NCI-H2196 treated with DMSO at 0.1 percent for 48 hours (cell line): Measurements from ENCODE around the gene RASL11B.
"Not testable (repeated sequence)": the region's sequence is repeated elsewhere in the genome, so short reads cannot be mapped to it uniquely, and the experiment has no call there.

Experiments used
- DNase-seq: peaks from one replicate; lab custom pipeline; 2025; ENCODE audit not compliant: unreplicated experiment; lab: John Stamatoyannopoulos, UW

The RASL11B gene

DNA sequence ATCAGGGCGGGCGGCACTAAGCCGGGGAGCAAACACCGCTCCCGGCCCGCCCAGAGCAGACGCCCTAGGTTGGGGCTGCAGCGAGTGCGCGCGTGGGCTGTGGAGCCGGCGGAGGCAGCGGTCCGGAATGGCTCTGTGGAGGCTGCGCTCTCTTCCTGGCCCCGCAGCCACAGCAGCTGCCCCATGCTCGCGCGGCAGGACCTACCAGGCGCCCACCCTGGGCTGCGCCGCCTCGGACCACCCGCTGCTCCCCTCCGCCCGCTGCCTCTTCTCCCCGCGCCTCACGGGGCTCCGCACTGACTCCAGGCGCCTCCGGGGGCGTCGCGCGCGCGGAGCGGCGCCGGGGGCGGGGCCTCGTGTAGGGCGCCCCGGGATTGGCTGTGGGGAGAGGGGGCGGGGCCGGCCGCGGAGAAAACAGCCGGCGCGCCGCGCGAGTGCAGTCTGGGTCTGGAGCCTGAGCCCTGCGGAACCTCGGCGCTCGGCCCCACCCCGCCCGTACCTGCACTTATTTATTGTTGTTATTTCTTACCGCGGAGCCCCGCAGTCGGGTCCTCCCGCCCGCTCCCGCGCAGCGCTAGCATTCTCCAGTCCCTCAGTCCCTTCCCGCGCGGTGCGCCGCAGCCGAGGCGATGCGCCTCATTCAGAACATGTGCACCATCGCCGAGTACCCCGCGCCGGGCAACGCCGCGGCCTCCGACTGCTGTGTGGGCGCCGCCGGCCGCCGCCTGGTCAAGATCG is at the start of gene RASL11B:
TSS of gene RASL11B (plus strand) at position 439 of the 738 bp plus-strand sequence. CDS start at position 630, 191 bp downstream.
- DNase-seq: peak; percentile 18

GRCh38 chr4:52813546-52813945 is 48.6 kb upstream of the RASL11B start:
- no peak for DNase-seq

DNA sequence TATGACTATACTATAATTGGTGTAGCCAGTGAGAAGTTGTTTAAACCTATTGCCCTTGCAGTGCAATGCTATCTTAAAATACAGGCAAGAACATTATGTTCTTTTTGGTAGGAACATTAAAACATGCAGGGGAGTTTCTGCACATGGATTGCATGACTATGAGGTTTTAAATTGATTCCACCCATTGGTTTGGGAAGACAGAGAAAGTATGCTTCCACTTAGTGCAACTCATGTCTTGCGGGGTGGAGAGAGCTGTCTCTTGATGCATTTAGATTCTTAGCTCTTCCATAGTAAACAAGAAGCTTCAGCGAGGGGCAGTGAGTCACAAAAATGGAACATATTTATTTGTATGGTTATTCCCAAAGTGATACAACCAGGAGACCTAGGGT is 39.5 kb upstream of the RASL11B start:
- no peak for DNase-seq

GRCh38 chr4:52822972-52823701 is 39.0 kb upstream of the RASL11B start:
- no peak for DNase-seq

- DNase-seq: no peak
Observed at GRCh38 chr4:52823702-52824092, 38.4 kb upstream of the RASL11B start.

DNA sequence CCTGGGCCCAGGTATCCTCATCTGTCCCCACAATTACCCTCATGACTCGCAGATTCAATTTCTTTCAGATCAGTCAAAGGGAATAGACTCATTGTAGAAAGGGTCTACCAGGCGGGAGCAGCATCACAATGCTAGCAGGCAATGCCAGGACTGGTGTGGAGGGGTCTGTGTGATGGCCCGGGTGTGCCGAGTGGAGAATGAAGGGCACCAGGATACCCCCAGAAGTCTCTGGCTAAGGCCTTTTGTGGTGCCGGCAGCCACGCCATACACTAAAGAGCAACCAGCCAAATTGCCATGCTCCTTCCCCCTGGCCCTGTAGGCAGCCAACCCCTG is 37.9 kb upstream of the RASL11B start:
- no peak for DNase-seq

DNA sequence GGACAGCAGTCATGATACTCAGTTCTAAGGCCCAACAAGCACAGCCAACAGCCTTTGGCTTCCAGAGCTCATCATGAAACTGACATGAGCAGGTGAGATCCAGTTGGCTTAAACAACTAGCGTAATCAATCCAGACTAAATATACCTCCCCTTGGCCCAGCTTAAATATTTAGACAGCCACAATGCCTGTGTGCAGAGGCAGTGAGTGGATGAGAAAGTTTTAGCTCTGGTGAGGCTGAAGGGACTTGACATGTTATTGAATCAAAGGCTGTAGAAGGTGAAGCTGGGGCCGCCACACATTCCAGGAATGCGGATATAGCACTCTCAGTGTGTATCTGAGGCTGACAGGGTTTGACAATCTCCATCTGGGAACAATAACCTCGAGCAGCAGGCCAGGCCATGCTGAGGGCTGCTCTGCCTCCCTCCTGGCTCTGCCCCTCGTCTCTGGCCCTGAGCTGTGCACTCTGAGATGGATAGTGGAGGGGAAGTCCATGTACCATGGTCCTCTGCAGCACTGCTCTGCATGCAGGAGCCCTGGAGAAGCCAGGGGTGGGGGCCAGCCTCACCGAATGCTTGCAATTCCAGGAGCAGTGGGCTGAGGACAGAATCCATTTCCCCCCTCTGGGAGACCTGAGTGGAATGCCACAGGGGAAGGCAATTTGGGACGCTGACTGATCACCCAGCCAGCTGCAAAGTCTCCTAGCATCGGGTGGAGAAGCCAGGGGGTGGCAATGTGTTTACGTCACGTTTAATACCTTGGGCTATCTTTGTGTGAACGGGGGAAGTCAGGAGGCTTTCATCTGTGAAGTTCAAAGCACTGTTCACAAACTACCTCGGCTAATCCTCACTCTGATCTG is 37.3 kb upstream of the RASL11B start:
- DNase-seq: no peak

DNA sequence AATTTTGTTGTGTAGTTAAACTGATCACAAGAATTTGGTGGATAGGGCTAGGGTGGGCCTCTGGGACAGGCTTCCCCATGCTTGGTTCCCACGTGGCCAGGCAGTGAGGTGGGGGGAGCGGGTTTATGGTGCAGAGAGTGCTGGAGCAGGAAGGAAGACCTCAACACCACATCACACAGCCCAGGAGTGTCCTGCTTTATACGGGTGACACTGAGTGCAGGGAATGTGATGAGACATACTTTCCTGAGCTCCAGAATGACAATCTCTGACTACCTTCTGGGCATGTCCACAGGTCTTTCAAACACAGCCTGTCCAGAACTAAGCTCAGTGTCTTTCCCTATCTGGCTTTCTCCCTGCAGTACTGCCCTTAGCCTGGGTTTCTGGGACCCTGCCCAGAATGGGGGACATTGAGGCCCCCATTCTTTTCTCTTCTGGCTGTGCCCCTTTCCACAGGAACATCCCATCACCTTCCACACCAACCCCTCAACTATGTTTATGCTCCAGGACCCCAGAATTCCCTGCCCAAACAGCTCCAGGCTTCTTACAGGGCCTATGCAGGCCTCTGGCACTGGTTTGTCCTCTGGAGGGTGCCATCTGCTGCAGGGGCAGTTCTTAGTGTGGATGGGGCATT is 36.5 kb upstream of the RASL11B start:
- DNase-seq: no peak

- DNase-seq: no peak
Observed at GRCh38 chr4:52833941-52834525, 28.1 kb upstream of the RASL11B start.

- DNase-seq: not testable (repeated sequence)
Observed at GRCh38 chr4:52834641-52835456, 27.3 kb upstream of the RASL11B start.

DNA sequence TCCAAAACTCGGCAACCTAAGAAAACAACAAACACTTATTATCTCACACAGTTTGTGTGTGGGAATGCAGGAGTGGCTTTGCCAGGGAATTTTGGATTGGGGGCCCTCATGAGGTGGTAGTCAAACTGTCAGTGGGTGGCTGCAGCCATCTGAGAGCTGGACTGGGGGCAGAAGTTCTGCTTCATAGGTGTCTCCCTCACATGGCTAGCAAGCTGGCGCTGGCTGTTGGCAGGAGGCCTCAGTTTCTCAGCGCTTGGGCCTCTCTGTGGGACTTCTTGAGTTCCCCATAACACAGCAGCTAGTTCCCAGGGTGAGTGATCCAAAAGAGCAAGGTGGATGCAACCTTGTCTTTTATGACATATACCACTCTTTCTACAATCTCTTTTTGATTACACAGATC is 26.0 kb upstream of the RASL11B start:
- no peak for DNase-seq

- no peak for DNase-seq
Observed at GRCh38 chr4:52836678-52837077, 25.4 kb upstream of the RASL11B start.

- DNase-seq: no peak
Observed at GRCh38 chr4:52837716-52838558, 24.2 kb upstream of the RASL11B start.

DNA sequence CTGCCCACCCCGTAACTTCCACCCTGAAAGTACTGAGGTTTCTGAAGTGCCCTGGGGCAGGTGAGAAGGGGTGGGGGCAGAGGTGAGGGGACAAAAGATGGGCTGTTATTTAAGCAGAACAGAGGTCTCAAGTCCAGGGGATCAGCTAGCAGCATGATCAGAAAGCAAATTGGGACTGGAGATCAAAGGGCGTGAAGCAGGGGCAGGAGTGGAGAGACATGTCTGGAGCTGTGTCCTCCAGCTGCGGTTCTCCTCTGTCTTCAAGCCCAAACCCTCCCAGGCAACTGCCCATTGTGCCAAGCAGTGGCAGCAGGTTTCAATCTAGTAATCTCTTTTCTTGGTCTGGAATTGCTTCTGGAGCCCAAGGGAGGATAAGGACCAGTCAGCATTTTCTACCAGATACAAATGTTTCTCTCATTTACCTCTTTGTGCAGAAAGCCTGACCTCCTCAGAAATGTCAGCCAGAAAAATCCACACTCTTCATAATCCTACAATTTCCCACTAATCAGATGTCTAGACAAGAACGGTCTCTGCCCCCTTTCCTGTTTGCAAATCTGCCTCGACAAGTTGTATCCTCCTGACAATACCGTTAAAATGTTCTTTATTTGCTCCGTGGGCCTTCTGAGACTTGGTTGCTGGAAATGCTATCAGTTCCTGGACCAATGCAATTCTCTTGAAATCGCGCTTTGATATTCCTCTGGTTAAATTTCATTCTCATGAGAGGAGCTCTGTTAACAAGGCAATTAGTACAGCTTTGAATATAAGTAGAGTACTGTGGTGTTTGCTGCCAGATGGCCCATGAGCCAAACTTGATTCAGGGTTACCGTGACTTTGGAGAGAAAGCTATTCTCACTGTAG is 23.2 kb upstream of the RASL11B start:
- DNase-seq: no peak

- no peak for DNase-seq
Observed at GRCh38 chr4:52840531-52841370, 21.4 kb upstream of the RASL11B start.

DNA sequence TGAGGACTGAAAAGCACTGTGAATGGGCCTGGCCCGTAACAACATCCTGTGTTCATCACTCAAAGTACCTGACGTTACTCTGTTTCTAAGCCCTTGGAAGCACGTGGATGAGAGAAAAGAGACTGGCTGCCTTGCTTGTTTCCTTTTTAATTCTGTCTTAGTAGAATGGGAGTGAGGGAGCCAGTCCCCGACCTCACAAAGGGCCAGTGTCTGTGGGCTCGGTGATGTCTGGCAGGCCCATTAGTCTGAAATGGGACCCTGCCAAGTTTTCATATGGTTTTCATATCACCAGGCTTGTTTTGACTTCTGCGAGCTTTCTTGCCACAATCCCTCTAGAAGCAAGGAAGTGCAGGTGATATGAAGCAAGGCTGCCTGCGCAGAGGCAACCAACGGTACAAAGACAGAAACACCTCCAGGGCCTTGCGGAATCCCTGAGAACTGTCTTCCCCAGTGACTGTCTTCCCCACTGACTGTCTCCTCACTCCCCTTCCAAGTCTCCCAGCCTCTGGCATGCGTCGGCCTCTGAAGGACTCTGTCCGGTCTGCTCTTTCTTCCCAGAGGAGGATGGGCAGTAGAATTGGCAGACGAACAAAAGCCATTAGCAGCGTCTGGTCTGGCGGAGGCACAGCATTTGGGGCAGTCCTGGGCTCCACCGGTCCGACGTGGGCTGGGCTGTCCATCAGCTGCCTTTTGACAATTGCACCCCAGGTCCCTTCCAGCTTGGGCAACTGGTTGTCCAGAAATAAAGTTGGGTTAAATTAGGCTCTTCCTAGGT is 20.2 kb upstream of the RASL11B start:
- no peak for DNase-seq

GRCh38 chr4:52842792-52843191 is 19.3 kb upstream of the RASL11B start:
- DNase-seq: no peak
